ENCODE results near the gene POLR2M.

- TF ChIP-seq CTCF (IDR thresholded peaks at IDR 0.05; ENCODE audit: insufficient read depth, low read length, poor library complexity, severe bottlenecking) (no peak), EZH2phosphoT487 (conservative IDR thresholded peaks at IDR 0.05; ENCODE audit: low read length) (no peak)
Observed at GRCh38 chr15:57671636-57672035, 34.9 kb upstream of the POLR2M start.

Data from SU-DHL-6 (cell line).